ENCODE data around the gene PHLDA3. TPM values are rescaled to one million over a fixed set of nuclear protein-coding genes. Genes with fewer than 3 reads are reported as not detected.

Gene PHLDA3
- total and polyA plus RNA-seq, 2 of the 13 experiments (the other 11 are each of a cell fraction or from before 2014, with no cell fraction given): 16.7 to 33.6 TPM

DNA sequence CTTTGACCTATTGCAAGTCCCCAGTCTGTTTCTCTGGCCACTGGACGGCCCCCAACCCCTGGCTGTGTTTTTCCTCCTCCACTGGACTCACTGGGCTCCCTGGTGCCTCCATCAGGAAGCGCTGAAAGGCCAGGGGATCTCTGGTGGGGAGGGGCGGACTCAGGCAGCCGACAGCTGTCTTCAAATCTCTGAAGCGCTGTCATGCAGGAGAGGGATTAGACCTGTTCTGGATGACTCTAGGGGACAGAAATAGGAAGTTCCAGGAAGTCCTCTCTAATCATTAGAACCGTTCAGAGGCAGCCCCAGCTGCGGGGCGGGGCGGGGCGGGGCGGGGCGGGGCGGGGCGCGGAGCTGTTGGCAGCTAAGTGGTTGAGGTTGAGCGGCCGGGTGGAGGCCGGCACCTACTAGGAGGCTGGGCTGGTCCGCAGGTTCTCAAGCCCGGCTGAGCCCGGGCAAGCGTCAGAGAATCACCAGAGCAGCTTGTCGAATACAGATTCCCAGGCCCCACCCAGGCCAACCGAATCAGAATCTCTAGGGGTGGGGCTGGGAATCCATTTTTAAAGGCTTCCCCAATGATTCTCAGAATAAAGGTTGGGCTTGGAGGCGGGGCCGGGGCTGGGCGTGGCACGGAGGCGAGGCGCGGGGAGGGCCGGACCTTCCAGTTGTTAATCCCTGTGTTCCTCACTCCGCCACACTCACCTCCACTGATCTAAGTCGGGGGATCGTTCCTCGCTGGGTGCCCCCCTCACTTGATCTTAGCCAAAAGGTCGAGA lies 11.4 kb upstream of the PHLDA3 start:
- ATAC-seq (peak; percentile 50), DNase-seq (ENCODE audit: low spot score) (peak; percentile 71), FAIRE-seq (no peak)
- Histone ChIP-seq H4K20me1 (ENCODE audit: insufficient read depth, low read length) (no peaks in the 10 kb centered on the region), H3K27me3 (ENCODE audit: control insufficient read depth in 1 of 2, insufficient read depth in 2 of 2, low read length in 2 of 2) (peaks cover 3 to 45% of the 10 kb centered on the region in 2 experiments; a peak in 3 of 5 replicates), H3K79me2 (ENCODE audit: insufficient read depth, low read length) (no peaks in the 10 kb centered on the region), H3K36me3 (replicated peaks in 1 of 2; ENCODE audit: control insufficient read depth in 1 of 2, insufficient read depth in 2 of 2, low read length in 2 of 2) (peaks cover 3% of the 10 kb centered on the region in 2 experiments; a peak in 3 of 5 replicates), H3K4me3 (replicated peaks in 1 of 3; ENCODE audit: insufficient read depth in 1 of 3, low read depth in 2 of 3, low read length in 3 of 3) (peak overlapping the region; percentile 31 to 63 (median 40); a peak in 5 of 6 replicates), H3K9ac (ENCODE audit: insufficient read depth, low read depth, low read length) (no peak overlapping the region; the same call in 1 of the 2 replicates), H3K4me2 (ENCODE audit: low read depth, low read length) (peak overlapping the region; percentile 87), H3K4me1 (ENCODE audit: insufficient read depth, low read length) (peaks cover 29% of the 10 kb centered on the region), H3K9me3 (ENCODE audit: low read length) (no peaks in the 10 kb centered on the region), H3K27ac (ENCODE audit: extremely low read length, insufficient read depth, low read length) (no peak overlapping the region), H2AFZ (ENCODE audit: low read length) (no peak overlapping the region)
- in situ Hi-C loops (cut with HindIII; ENCODE audit: extremely low pct_ligation_motif_present, low pct_unique_long_range_greater_than_20kb) (no loop called here), intact Hi-C loops (cut with micrococcal nuclease; ENCODE audit: unreplicated experiment) (no loop called here)
- POLR2A ChIA-PET: interaction anchor here (1.2 to 4.5 kb wide), 4 partner anchors 12 to 31 kb away, joined by 7 to 45 read pairs (median 24); partner anchors contain the start of gene PHLDA3
- CTCF ChIA-PET (ENCODE audit: low intra/inter-chr PET ratio, low total read pairs): interaction anchor here (2.2 to 4.7 kb wide), 2 partner anchors 32 to 33 kb away, joined by 21 to 226 read pairs; no protein-coding TSS in a partner anchor
- BruUV-seq (replicated peaks): no TSS peak
- WGBS (ENCODE audit: low lambda C conversion rate): 1% methylated on average over 18 of the region's 37 CpGs
- TF ChIP-seq, protein P1, sequence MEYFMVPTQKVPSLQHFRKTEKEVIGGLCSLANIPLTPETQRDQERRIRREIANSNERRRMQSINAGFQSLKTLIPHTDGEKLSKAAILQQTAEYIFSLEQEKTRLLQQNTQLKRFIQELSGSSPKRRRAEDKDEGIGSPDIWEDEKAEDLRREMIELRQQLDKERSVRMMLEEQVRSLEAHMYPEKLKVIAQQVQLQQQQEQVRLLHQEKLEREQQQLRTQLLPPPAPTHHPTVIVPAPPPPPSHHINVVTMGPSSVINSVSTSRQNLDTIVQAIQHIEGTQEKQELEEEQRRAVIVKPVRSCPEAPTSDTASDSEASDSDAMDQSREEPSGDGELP (IDR thresholded peaks at IDR 0.05; ENCODE audit: borderline replicate concordance, low read depth): no peak
- TF ChIP-seq, protein P2, sequence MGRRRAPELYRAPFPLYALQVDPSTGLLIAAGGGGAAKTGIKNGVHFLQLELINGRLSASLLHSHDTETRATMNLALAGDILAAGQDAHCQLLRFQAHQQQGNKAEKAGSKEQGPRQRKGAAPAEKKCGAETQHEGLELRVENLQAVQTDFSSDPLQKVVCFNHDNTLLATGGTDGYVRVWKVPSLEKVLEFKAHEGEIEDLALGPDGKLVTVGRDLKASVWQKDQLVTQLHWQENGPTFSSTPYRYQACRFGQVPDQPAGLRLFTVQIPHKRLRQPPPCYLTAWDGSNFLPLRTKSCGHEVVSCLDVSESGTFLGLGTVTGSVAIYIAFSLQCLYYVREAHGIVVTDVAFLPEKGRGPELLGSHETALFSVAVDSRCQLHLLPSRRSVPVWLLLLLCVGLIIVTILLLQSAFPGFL (CRISPR knock-in tag; IDR thresholded peaks at IDR 0.05): no peak
- TF ChIP-seq KLF12 (CRISPR knock-in tag; IDR thresholded peaks at IDR 0.05; ENCODE audit: borderline replicate concordance): peak; percentile 49; the same call in 1 of the 2 replicates
- TF ChIP-seq TGIF2 (CRISPR knock-in tag; IDR thresholded peaks at IDR 0.05): no peak
- TF ChIP-seq PAF1 (CRISPR knock-in tag; IDR thresholded peaks at IDR 0.05): no peak
- TF ChIP-seq, protein P3, sequence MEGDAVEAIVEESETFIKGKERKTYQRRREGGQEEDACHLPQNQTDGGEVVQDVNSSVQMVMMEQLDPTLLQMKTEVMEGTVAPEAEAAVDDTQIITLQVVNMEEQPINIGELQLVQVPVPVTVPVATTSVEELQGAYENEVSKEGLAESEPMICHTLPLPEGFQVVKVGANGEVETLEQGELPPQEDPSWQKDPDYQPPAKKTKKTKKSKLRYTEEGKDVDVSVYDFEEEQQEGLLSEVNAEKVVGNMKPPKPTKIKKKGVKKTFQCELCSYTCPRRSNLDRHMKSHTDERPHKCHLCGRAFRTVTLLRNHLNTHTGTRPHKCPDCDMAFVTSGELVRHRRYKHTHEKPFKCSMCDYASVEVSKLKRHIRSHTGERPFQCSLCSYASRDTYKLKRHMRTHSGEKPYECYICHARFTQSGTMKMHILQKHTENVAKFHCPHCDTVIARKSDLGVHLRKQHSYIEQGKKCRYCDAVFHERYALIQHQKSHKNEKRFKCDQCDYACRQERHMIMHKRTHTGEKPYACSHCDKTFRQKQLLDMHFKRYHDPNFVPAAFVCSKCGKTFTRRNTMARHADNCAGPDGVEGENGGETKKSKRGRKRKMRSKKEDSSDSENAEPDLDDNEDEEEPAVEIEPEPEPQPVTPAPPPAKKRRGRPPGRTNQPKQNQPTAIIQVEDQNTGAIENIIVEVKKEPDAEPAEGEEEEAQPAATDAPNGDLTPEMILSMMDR (CRISPR knock-in tag; IDR thresholded peaks at IDR 0.05): peak; percentile 28; the same call in 1 of the 2 replicates
- TF ChIP-seq ATF1 (CRISPR knock-in tag; IDR thresholded peaks at IDR 0.05): no peak
- TF ChIP-seq, protein P4, sequence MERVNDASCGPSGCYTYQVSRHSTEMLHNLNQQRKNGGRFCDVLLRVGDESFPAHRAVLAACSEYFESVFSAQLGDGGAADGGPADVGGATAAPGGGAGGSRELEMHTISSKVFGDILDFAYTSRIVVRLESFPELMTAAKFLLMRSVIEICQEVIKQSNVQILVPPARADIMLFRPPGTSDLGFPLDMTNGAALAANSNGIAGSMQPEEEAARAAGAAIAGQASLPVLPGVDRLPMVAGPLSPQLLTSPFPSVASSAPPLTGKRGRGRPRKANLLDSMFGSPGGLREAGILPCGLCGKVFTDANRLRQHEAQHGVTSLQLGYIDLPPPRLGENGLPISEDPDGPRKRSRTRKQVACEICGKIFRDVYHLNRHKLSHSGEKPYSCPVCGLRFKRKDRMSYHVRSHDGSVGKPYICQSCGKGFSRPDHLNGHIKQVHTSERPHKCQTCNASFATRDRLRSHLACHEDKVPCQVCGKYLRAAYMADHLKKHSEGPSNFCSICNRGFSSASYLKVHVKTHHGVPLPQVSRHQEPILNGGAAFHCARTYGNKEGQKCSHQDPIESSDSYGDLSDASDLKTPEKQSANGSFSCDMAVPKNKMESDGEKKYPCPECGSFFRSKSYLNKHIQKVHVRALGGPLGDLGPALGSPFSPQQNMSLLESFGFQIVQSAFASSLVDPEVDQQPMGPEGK (CRISPR knock-in tag; IDR thresholded peaks at IDR 0.05): 0 out of 2 replicates have a peak, but pooled peaks have one; percentile 27
- TF ChIP-seq ZNF563 (CRISPR knock-in tag; IDR thresholded peaks at IDR 0.05): no peak
- TF ChIP-seq, protein P5, sequence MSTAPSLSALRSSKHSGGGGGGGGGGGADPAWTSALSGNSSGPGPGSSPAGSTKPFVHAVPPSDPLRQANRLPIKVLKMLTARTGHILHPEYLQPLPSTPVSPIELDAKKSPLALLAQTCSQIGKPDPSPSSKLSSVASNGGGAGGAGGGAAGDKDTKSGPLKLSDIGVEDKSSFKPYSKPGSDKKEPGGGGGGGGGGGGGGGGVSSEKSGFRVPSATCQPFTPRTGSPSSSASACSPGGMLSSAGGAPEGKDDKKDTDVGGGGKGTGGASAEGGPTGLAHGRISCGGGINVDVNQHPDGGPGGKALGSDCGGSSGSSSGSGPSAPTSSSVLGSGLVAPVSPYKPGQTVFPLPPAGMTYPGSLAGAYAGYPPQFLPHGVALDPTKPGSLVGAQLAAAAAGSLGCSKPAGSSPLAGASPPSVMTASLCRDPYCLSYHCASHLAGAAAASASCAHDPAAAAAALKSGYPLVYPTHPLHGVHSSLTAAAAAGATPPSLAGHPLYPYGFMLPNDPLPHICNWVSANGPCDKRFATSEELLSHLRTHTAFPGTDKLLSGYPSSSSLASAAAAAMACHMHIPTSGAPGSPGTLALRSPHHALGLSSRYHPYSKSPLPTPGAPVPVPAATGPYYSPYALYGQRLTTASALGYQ (CRISPR knock-in tag; IDR thresholded peaks at IDR 0.05): no peak
- TF ChIP-seq, protein P6, sequence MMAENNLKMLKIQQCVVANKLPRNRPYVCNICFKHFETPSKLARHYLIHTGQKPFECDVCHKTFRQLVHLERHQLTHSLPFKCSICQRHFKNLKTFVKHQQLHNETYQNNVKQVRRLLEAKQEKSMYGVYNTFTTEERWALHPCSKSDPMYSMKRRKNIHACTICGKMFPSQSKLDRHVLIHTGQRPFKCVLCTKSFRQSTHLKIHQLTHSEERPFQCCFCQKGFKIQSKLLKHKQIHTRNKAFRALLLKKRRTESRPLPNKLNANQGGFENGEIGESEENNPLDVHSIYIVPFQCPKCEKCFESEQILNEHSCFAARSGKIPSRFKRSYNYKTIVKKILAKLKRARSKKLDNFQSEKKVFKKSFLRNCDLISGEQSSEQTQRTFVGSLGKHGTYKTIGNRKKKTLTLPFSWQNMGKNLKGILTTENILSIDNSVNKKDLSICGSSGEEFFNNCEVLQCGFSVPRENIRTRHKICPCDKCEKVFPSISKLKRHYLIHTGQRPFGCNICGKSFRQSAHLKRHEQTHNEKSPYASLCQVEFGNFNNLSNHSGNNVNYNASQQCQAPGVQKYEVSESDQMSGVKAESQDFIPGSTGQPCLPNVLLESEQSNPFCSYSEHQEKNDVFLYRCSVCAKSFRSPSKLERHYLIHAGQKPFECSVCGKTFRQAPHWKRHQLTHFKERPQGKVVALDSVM (CRISPR knock-in tag; IDR thresholded peaks at IDR 0.05): peak; percentile 85
